ENCODE data around the gene MMP2.

The MMP2 gene

DNA sequence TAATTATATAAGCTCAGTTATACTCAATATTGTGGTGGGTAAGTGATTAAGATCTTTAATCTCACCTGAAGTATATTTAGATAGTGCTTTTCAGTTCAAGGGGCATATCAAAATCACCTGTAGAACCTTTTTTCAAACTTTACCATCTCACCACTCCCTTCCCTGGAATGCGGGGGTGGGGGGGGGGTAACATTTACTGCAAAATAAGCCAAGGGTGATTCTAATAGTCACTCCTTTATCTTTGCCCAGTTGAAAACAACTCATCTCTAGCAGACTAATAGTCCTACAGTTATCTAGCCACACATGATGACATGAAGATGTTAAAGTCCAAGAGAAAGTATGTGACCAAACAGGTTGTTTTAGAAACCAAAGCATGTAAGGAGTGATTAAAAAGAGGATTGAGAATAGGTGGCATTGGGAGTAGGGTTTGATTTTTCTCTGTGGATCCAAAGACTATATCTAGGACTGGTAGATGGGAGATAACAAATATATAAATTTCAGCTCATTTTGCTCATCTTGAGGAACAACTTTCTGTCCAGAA lies 51.4 kb downstream of the MMP2 start:
- no peak overlapping the region for H3K4me3 ChIP-seq (ENCODE audit: low read depth, low read length)
- DNase-seq (ENCODE audit: low read depth, low spot score): no peak
- ChIA-PET CTCF (interaction anchor here (0.9 to 12.6 kb wide), 2 partner anchors 17 to 66 kb away, joined by 3 to 145 read pairs; no protein-coding TSS in a partner anchor), POLR2A (no interaction called here)
- TF ChIP-seq, protein P1, sequence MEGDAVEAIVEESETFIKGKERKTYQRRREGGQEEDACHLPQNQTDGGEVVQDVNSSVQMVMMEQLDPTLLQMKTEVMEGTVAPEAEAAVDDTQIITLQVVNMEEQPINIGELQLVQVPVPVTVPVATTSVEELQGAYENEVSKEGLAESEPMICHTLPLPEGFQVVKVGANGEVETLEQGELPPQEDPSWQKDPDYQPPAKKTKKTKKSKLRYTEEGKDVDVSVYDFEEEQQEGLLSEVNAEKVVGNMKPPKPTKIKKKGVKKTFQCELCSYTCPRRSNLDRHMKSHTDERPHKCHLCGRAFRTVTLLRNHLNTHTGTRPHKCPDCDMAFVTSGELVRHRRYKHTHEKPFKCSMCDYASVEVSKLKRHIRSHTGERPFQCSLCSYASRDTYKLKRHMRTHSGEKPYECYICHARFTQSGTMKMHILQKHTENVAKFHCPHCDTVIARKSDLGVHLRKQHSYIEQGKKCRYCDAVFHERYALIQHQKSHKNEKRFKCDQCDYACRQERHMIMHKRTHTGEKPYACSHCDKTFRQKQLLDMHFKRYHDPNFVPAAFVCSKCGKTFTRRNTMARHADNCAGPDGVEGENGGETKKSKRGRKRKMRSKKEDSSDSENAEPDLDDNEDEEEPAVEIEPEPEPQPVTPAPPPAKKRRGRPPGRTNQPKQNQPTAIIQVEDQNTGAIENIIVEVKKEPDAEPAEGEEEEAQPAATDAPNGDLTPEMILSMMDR (IDR thresholded peaks at IDR 0.05; ENCODE audit: insufficient read depth, low read length, missing control alignments): no peak

DNA sequence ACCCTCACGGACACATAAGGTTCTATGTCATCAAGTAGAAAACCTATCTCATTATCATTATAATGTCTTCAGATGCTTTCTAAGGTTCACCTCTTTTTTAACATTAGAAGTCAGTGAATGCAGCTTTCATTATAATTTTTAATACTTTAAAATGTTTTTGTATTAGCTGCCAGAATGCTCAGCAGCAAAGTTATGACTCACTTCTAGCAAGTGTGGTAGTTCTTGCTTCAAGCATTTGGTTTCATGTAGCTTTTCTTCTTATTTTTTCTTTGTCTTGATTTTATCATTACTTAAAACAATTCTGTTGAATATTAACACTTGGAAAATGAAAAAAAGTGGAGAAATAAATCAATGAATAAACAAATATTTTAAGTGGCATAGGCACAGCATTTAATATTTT lies 53.2 kb downstream of the MMP2 start:
- POLR2A ChIA-PET: interaction anchor here (0.6 to 0.9 kb wide), 3 partner anchors 22 to 1284 kb away, joined by 3 read pairs; no protein-coding TSS in a partner anchor
- no peak overlapping the region for H3K4me3 ChIP-seq (ENCODE audit: low read depth, low read length)
- TF ChIP-seq, protein P1 (IDR thresholded peaks at IDR 0.05; ENCODE audit: insufficient read depth, low read length, missing control alignments): no peak
- CTCF ChIA-PET: interaction anchor here (1.4 to 12.6 kb wide), 2 partner anchors 33 to 68 kb away, joined by 3 to 145 read pairs; no protein-coding TSS in a partner anchor
- no peak for DNase-seq (ENCODE audit: low read depth, low spot score)

DNA sequence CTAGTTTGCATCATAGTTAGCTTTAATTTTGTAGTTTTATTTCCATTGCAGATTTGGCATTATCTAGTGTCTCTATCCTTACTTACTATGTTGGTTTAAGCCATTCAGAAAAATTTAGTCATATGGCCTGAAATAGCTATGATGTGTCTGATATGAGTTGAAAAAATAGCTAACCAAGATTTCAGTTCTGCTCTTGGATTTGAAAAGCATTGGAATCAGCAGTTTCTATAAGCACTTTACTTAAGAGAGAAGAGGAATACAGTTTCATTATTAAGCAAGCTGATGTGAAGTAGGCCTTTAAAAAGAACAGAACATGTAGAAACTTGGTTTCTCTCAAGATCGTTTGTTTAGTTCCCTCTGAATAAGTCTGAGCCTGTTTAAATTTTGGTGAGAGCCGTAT lies 55.8 kb downstream of the MMP2 start:
- DNase-seq (ENCODE audit: low read depth, low spot score): no peak
- CTCF ChIA-PET: interaction anchor here (1.6 to 12.6 kb wide), 3 partner anchors 10 to 70 kb away, joined by 5 to 145 read pairs (median 9); no protein-coding TSS in a partner anchor

DNA sequence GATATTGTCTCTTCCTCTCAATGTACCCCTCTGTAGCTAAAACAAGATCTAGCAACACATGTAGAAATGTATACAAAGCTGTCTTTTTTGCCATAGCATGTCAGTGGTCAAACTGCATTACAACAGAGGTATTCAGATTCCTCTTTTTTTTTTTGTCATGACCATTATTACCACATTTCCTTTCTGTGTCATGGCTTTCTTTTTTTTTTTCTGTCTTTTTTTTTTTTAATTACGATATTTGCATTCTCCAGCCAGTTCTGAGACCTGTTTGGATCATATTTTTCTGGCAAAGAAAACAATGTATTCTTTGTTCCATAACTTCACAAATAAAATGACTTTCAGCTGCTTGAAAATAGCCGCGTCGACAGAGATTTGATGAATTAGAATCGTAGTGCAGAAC lies 60.1 kb downstream of the MMP2 start:
- TF ChIP-seq, protein P1 (IDR thresholded peaks at IDR 0.05; ENCODE audit: insufficient read depth, low read length, missing control alignments): no peak
- DNase-seq (ENCODE audit: low read depth, low spot score): no peak
- POLR2A ChIA-PET: no interaction called here
- CTCF ChIA-PET: interaction anchor here (0.7 to 12.6 kb wide), 4 partner anchors 51 to 165 kb away, joined by 3 to 145 read pairs (median 36); no protein-coding TSS in a partner anchor
- H3K4me3 ChIP-seq (ENCODE audit: low read depth, low read length): no peak overlapping the region

More for the DNA sequence above, 55.8 kb downstream of the MMP2 start:
- TF ChIP-seq, protein P1 (IDR thresholded peaks at IDR 0.05; ENCODE audit: insufficient read depth, low read length, missing control alignments): no peak
- no peak overlapping the region for H3K4me3 ChIP-seq (ENCODE audit: low read depth, low read length)
- POLR2A ChIA-PET: no interaction called here

DNA sequence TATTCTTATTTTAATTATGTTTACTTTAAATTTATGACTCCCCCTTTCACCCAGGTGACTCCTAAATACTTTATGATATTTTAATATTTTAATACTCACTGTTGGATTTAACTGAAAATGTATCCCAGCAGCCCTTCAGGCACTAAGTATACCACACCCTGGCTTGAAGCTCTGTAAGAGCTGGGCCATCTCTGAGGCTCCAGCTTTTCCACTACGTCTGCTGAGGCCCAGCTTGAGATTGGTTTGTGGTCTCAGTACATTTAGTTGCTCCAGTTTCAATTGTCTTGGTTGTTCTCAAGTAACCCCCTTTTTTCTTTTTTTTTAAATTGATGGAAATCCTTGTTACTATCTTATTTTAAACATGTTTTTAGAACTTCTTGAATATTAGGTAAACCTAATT lies 60.5 kb downstream of the MMP2 start:
- CTCF ChIA-PET: interaction anchor here (0.7 to 12.6 kb wide), 5 partner anchors 51 to 165 kb away, joined by 3 to 145 read pairs (median 11); no protein-coding TSS in a partner anchor
- H3K4me3 ChIP-seq (ENCODE audit: low read depth, low read length): no peak overlapping the region
- DNase-seq (ENCODE audit: low read depth, low spot score): no peak
- POLR2A ChIA-PET: interaction anchor here (0.5 kb wide), 1 partner anchor 13 kb away, joined by 3 read pairs; no protein-coding TSS in a partner anchor
- TF ChIP-seq, protein P1 (IDR thresholded peaks at IDR 0.05; ENCODE audit: insufficient read depth, low read length, missing control alignments): no peak

DNA sequence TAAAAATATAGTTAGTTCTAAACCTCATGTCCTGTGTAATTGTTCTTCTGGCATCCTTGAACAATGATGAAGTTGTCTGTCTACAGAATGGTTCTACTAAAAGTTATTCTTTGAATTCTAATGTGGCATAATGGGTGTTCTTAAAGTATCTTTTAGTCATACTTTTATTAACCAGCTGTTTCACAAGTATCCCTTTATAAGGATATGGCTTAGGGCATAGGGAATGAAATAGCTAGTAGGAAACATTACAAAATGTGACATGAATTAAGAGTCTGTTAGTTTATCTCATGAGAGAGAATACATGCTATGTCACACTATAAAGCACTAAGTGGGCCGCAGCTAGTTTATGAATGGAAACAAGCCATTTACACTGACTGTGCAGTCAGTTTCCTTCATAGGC lies 61.2 kb downstream of the MMP2 start:
- DNase-seq (ENCODE audit: low read depth, low spot score): no peak
- no peak overlapping the region for H3K4me3 ChIP-seq (ENCODE audit: low read depth, low read length)
- TF ChIP-seq, protein P1 (IDR thresholded peaks at IDR 0.05; ENCODE audit: insufficient read depth, low read length, missing control alignments): no peak
- CTCF ChIA-PET: interaction anchor here (1.2 to 12.6 kb wide), 4 partner anchors 45 to 162 kb away, joined by 3 to 145 read pairs (median 32); no protein-coding TSS in a partner anchor
- POLR2A ChIA-PET: no interaction called here
